LNCaP clone FGC (cell line): ENCODE results near the gene GCA.

ENCODE experiments used
- DNase-seq: peaks from one replicate; pipeline ENCODE4 v3.0.0-alpha.2; 2011; ENCODE audit warnings: low read depth
- H3K4me3 ChIP-seq: 2 replicates; pipeline ENCODE4 v1.5.1; 2011; ENCODE audit warnings: mild to moderate bottlenecking, low read depth, low read length, control low read depth
- TF ChIP-seq, protein P1 (sequence below): IDR thresholded peaks from 2 replicates; pipeline ENCODE4 v1.5.1; 2012; ENCODE audit warnings: mild to moderate bottlenecking; ENCODE audit not compliant: control insufficient read depth, insufficient read depth; ENCODE audit errors: extremely low read depth

The GCA gene

DNA sequence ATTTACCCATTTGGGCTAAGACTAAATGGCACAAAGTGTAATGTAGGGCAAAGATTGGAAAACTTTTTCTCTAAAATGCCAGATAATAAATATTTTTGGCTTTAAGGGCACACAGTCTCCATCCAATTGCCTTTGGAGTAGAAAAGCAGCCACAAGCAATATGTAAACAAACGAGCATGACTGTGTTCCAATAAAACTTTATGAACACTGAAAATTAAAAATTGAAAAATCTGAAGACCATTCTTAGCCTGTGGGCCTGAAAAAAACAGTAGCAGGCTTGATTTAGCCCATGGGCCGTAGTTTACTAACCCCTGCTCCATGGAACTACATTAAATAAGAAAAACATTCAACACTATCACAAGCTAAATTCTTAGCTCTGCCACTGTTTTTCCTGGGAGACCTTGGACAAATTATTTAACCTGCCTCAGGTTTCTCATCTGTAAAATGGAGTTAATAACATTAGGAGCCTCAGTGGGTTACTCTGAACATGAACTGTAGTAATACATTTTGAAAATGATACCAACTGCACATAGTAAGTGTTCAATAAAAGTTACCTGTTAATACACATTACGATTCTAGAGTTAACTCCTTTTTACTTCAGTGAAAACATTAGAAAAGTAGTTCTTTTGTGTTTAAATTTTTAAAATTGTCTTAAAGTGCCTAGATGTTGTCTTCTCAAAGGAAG, 26.7 kb upstream of the GCA start:
- TF ChIP-seq, protein P1, sequence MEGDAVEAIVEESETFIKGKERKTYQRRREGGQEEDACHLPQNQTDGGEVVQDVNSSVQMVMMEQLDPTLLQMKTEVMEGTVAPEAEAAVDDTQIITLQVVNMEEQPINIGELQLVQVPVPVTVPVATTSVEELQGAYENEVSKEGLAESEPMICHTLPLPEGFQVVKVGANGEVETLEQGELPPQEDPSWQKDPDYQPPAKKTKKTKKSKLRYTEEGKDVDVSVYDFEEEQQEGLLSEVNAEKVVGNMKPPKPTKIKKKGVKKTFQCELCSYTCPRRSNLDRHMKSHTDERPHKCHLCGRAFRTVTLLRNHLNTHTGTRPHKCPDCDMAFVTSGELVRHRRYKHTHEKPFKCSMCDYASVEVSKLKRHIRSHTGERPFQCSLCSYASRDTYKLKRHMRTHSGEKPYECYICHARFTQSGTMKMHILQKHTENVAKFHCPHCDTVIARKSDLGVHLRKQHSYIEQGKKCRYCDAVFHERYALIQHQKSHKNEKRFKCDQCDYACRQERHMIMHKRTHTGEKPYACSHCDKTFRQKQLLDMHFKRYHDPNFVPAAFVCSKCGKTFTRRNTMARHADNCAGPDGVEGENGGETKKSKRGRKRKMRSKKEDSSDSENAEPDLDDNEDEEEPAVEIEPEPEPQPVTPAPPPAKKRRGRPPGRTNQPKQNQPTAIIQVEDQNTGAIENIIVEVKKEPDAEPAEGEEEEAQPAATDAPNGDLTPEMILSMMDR = no peak
- DNase-seq = no peak
- H3K4me3 ChIP-seq = peak overlapping the region; percentile 72

DNA sequence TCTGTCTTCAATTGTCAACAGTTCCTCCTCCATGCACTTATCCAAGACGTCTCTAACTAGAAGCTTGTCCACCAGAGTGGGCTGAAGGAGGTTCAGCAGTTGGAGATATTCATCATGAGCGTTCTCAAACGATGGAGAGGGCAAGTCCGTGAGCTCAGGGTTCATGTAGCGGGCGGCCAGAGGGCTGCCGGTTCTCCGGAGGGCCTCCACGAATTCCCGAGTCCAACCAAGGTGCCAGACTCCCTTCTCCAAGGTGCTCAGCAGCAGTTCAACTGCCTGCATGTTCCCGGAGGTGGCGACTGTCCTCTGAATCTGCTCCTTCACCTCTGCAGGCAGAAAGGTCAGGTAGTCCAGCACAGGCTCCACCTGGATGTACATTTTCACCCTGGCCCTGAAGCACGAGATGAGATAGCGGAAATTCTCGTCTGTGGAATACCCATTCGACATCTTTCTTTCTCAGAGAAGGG, 26.0 kb upstream of the GCA start:
- H3K4me3 ChIP-seq = peak overlapping the region; percentile 72
- TF ChIP-seq, protein P1 = 0 out of 2 replicates have a peak, but pooled peaks have one; percentile 0
- DNase-seq = no peak

DNA sequence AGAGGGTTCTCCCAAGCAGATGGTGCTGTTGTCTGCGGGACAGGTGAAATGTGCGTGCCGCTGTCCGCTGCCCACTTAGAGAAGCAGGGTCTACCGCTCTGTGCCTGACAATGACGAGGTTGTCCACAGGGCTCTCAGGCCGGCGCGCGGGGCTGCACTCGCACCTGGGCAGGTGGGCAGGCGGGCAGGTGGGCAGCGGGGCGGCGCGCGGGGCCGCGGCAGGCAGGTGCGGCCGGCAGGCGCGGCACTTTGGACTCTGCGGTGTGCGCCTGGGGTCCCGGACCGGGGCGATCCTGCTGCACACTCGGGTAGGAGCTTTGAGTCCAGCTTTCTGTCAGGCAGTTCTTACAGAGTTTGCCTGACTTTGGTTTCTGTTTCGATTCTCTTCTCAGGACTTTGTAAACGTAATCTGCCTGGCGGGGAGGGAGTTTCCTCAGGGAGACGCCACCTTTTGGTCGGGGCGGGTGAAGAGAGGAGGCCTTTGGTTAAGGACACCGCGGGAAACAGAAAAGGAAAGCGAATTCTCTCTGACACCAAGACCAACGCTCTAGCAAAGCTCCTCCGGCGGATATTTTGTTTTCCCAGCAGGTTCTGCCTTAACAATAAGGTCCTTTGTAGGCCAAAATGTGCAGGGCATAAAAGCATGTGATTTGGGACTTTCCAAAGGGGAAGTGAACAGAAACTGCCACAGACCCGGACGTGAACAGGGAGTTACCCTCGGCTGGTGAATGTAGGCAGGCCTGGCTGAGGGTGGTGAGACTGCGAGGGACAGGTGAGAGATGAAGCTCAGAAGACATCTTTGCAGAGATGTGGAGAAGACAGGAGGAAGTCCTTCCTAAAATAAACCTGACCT, 25.4 kb upstream of the GCA start, which contains the start of gene IFIH1:
IFIH1 (minus strand) TSS at position 357 of the 853 bp plus-strand sequence. CDS start 377 bp downstream, outside the sequence.
- TF ChIP-seq, protein P1 = peak; percentile 53
- peak within 1 kb of the TSS; percentile 72 for H3K4me3 ChIP-seq
- DNase-seq = no peak

DNA sequence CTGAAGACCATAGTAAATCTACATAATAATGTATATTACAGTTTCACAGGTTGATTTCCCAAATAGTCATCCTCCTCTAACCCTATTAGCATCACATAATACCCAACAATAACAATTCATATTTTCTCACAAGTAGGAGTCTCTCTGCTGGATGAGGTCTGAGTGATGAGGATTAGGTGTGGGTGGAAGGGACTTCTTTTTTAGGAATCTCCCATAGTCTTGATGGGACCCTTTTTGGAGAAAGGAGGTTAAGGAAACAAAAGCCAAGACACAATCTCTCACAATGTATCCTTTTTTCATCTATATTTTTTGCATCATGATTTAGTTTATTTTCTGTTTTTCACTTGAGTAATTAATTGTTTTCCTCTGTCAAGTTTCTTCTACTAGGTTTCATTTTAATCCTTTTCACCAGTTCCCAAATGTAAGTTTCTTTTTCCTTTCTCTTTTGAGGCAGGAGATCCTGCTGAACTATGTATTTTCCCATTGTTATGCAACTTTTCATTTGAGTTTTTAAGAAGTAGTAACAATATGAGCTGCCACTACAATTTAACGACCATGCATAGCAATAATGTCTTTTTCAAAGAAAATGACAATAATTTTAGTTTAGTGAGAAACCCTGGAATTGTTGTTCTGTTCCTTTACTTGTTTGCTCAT, 22.9 kb upstream of the GCA start:
- no peak for DNase-seq
- no peak overlapping the region for H3K4me3 ChIP-seq
- TF ChIP-seq, protein P1 = no peak

DNA sequence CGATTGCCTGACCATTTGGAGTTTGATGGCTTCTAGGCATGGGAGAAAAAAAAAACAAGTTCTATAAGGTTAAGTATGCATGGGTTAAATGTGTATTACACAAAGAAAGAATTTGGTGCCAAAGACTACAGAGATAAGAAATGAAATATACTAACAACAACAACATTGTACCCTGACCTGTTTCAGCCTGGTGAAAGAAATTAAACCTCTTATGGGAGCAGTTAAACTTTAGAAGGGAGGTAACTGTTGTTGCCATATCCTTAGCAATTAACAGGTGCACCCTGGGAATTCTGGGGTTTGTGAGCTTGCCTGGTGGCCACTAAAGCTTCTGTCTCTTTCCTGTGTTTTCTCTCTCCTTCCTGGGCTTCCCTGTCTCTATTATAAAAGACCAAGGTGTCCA, 19.0 kb upstream of the GCA start:
- TF ChIP-seq, protein P1 = no peak
- no peak overlapping the region for H3K4me3 ChIP-seq
- no peak for DNase-seq

DNA sequence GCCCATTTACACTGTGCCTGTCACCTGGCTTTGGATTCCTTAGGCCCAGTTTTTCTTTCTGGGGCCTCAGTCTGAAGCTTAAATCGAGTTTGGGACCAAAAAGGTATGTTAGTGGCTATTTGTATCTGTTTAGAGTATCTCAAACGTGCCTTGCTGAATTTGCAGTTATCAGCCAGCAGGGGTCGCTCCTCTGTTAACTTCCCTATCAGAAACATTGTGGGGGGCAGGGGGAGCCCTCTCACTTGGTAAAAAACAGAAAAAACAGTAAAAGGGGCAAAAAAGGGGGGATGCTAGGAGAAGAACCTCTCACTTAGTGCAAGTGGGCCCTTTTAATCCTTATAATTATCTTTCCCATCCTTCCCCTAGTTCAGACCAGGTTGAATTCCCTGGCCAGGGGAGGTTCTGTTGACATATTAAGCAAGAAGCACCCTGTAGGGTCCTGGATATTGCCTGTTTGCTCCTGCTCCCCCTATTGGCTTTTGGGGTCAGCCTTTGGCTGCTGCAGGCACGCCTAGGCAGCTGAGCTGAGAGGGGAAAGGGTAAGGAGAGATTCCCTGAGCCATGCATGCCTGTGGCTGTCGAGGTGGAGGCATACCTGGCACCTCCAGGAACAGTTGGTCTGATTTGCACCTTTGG, 16.7 kb upstream of the GCA start:
- TF ChIP-seq, protein P1 = no peak
- DNase-seq = no peak
- no peak overlapping the region for H3K4me3 ChIP-seq
